CD4-positive, alpha-beta T cell treated with Interleukin-21 for 1 hour (primary cell): Measurements from ENCODE around the gene GIMAP8.
"Not testable (repeated sequence)": the region's sequence is repeated elsewhere in the genome, so short reads cannot be mapped to it uniquely, and the experiment has no call there.

Experiments used
- DNase-seq: peaks from one replicate; pipeline ENCODE4 v3.0.0-alpha.2; 2020

GIMAP8 gene

GRCh38 chr7:150516956-150517745 lies 66.7 kb downstream of the GIMAP8 start:
- DNase-seq = peak; percentile 48

GRCh38 chr7:150519310-150519709 lies 68.9 kb downstream of the GIMAP8 start:
- DNase-seq = no peak

- no peak for DNase-seq
Measured at GRCh38 chr7:150520145-150520544, 69.7 kb downstream of the GIMAP8 start.

GRCh38 chr7:150522931-150523330 lies 72.5 kb downstream of the GIMAP8 start:
- not testable (repeated sequence) for DNase-seq

- DNase-seq = no peak
Measured at GRCh38 chr7:150524018-150524417, 73.6 kb downstream of the GIMAP8 start.
